GM18502 (cell line): ENCODE data around the gene LDHB.
"Not testable (repeated sequence)": the region's sequence is repeated elsewhere in the genome, so short reads cannot be mapped to it uniquely, and the experiment has no call there.

ENCODE experiments used
- ATAC-seq: cut with Tn5 transposase; IDR thresholded peaks from one replicate; pipeline ENCODE4 v1.9.1; 2021; ENCODE audit warnings: mild to moderate bottlenecking; ENCODE audit not compliant: unreplicated experiment, poor library complexity

LDHB gene

GRCh38 chr12:21614506-21614905, 43.1 kb downstream of the LDHB start:
- no peak for ATAC-seq

- no peak for ATAC-seq
Measured at GRCh38 chr12:21613931-21614330, 43.7 kb downstream of the LDHB start.

- no peak for ATAC-seq
Measured at GRCh38 chr12:21608196-21608595, 49.4 kb downstream of the LDHB start.

DNA sequence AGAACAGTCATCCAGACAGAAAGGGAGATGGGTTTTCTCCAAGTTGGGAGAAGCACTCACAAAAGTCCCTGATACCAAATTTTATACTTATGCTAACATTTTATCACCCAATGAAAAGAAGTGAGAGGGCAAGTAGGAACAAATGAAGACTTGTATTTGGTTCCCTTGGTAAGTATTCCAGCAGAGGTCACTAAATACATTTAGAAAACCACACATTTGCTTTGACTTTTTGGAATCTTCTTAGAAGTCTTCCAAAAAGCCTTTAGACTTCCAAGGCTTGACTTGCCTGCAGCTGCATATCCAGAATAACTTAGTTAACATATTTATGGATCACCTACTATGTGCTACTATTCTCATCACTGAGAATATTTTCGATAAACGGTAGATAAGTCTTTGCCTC, 49.9 kb downstream of the LDHB start:
- ATAC-seq = no peak

DNA sequence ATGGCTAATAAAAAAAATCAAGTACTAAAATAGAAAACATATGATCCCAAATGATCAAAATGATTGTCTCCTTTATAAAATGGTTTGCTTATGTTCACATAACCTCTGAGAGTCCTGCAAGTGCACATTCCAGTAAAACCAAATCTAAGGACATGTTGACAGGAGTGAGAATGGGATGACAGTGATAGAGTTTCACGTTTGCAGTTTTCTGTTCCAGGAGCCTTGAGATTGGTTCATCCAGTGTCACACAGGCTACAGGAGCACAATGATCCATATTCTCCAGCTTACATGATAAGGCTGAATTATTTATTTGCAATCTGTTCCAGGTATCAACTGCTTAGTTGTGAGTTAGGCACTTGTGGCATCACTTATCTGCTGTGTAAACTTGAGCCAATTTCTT, 51.5 kb downstream of the LDHB start:
- ATAC-seq = no peak

DNA sequence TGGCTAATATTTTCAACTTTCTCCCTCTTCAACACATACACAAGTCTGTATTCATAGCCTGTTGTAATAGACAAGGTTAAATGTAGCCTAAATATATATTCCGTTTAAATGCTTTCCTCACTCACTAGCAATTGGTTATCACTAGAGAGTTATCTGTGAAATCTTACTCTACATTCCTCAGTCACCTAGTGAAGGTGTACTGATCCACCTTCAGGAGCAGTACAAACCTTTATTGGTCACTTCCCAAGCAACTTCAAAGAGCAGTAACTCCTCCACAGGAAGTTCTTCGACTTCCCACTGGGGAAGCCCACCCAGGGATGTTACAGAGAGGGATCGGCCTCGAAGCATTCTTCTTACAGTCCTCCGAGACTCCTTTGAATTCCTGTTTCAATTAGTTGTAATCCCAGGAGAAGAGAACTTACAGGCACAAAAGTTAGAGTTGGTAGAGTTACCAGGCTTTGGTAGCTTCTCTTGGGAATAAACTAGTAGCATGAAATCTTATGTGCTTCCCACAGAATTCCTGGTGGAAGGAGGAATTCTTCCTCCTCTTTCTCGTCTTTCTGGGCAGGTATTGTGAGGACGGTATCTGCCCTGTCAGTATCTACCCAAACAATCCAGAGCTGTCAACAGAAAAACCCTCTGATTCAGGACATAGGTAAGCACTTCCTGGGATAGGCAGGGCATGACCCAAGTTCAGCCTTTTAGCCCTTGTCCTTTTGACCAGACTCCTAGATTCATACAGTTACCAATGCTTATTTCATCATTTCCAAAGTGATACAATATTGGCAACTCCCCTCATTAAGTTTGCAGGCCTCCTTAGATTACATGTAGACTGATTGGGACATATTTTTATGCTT, 53.2 kb downstream of the LDHB start, which contains the start of gene GYS2:
Gene GYS2, minus strand, starts transcription at position 603 of the 857 bp plus-strand sequence. Its CDS starts 255 bp downstream, at position 348.
- ATAC-seq = no peak

- no peak for ATAC-seq
Measured at GRCh38 chr12:21602774-21603173, 54.9 kb downstream of the LDHB start.

- ATAC-seq = no peak
Measured at GRCh38 chr12:21600196-21600595, 57.4 kb downstream of the LDHB start.

DNA sequence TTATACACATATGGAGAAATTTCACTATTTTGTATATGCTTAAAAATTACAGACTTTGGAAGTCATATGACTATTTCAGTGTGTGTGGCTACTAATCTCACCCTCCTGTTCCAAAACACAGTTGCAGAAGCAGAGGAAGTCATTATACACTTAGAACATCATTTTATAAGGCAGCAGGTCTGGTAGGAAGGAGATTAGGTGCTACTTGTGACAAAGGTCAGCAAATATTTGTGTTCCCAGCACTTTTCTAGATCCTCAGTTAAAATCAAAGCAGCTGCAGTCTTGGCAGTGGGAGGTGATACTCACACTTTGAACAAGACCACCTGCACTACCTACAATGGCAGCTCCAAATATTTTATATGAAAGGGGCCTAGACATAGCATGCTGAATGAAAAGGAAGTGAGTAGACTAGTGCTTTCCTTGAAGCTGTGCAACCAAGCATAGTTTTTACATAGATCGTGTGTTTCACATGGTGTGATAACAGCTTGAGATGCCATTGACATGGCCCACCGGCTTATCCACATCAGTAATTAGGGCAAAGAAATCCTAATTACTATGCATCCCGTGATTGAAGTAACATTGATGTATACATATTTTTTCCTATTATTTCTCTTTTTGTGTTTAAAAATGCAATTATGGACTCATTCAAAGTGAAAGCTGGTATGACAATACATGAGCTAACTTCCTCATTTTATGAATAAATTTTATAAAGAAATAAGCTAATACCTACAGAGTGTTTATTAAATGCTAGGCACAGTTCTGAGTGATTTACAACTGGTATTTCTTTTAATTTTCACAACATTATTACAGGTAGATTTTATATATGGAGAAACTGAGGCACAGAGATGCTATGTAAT, 58.3 kb downstream of the LDHB start:
- ATAC-seq = peak; percentile 60

DNA sequence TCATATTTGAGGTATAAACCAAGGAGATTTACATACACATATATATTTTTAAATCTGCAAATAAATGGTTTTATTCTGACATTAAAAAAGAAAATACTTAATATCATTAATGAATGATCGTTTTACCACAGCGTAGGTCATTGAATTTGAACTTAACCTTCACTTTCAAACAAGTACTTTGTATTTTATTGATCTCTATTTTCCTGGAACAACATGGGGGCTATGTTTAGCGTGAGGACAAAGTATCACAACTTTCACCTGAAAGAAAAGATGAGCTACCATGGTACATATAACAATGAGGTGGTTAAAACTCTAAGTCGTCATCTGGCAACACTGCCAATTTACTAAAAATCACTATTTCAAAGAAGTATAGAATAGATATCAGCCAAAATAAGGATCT, 59.0 kb downstream of the LDHB start:
- no peak for ATAC-seq

DNA sequence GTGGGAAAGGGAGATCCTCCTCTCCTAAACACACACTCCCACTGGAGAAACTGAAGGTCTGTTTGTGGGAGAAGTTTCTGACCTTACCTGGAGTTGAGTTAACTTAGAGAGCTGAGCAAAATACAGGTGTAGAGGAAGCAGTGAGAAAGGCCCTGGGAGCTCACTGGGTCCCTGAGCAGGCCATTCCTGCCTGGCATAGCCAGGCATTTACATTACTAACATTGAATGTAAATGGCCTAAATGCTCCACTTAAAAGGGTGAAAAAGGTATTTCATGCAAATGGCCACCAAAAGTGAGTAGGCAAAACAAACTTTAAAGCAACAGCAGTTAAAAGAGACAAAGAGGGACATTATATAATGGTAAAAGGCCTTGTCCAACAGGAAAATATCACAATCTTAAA, 62.3 kb downstream of the LDHB start:
- ATAC-seq = not testable (repeated sequence)

GRCh38 chr12:21585485-21585884, 72.2 kb downstream of the LDHB start:
- no peak for ATAC-seq
